Activated CD8-positive, alpha-beta memory T cell treated with anti-CD3 and anti-CD28 coated beads, Interleukin-2, amount 50 U/mL, for 4 hours (primary cell): ENCODE measurements around the gene KLF5.
A peak's percentile ranks its signal among the peaks of the same experiment; 100 is the strongest.
"Not testable (repeated sequence)": the region's sequence is repeated elsewhere in the genome, so short reads cannot be mapped to it uniquely, and the experiment has no call there.

Experiments used
- DNase-seq: peaks from one replicate; pipeline ENCODE4 v3.0.0-alpha.2; 2020

KLF5 gene

GRCh38 chr13:73058736-73059459 lies at the start of gene KLF5:
KLF5 (plus strand) TSS chr13:73059005; CDS start chr13:73059328, 323 bp downstream.
- DNase-seq = peak; percentile 95

- DNase-seq = no peak
Observed at GRCh38 chr13:73011751-73012150, 47.1 kb upstream of the KLF5 start.

- DNase-seq = no peak
Observed at GRCh38 chr13:73015805-73016204, 43.0 kb upstream of the KLF5 start.

- DNase-seq = no peak
Observed at GRCh38 chr13:73018336-73018735, 40.5 kb upstream of the KLF5 start.

GRCh38 chr13:73025217-73026012 lies 33.4 kb upstream of the KLF5 start:
- DNase-seq = no peak

GRCh38 chr13:73034901-73035300 lies 23.9 kb upstream of the KLF5 start:
- DNase-seq = no peak

GRCh38 chr13:73035660-73036059 lies 23.1 kb upstream of the KLF5 start:
- DNase-seq = no peak

GRCh38 chr13:73036566-73036965 lies 22.2 kb upstream of the KLF5 start:
- no peak for DNase-seq

GRCh38 chr13:73038064-73038463 lies 20.7 kb upstream of the KLF5 start:
- DNase-seq = no peak

GRCh38 chr13:73039201-73040108 lies 19.4 kb upstream of the KLF5 start:
- no peak for DNase-seq

GRCh38 chr13:73040484-73040883 lies 18.3 kb upstream of the KLF5 start:
- DNase-seq = no peak

GRCh38 chr13:73040968-73041596 lies 17.7 kb upstream of the KLF5 start:
- DNase-seq = no peak

- DNase-seq = no peak
Observed at GRCh38 chr13:73045031-73045430, 13.8 kb upstream of the KLF5 start.

GRCh38 chr13:73048615-73049014 lies 10.2 kb upstream of the KLF5 start:
- DNase-seq = not testable (repeated sequence)

- DNase-seq = no peak
Observed at GRCh38 chr13:73054712-73055111, 4.1 kb upstream of the KLF5 start.

- no peak for DNase-seq
Observed at GRCh38 chr13:73055813-73056564, 2.8 kb upstream of the KLF5 start.

GRCh38 chr13:73056565-73056962 lies 2.2 kb upstream of the KLF5 start:
- DNase-seq = no peak

GRCh38 chr13:73057284-73058063 lies 1.3 kb upstream of the KLF5 start:
- no peak for DNase-seq

GRCh38 chr13:73058064-73058313 lies 816 bp upstream of the KLF5 start:
- no peak for DNase-seq

- DNase-seq = no peak
Observed at GRCh38 chr13:73058432-73058735, 421 bp upstream of the KLF5 start.

- DNase-seq = peak; percentile 41
Observed at GRCh38 chr13:73059460-73060250, 850 bp downstream of the KLF5 start.
